HepG2 (cell line): ENCODE results near the gene MTHFD1L. TPM values are rescaled to one million over a fixed set of nuclear protein-coding genes. Genes with fewer than 3 reads are reported as not detected.

ENCODE experiments used
- CAMTA2 ChIP-seq: sonication (generic); formaldehyde crosslinking; IDR thresholded peaks from 2 replicates; pipeline ENCODE4 v1.4.0; 2020; ENCODE audit warnings: mild to moderate bottlenecking, missing genetic modification reagents, borderline replicate concordance
- CBFB ChIP-seq: sonication (generic); formaldehyde crosslinking; IDR thresholded peaks from 2 replicates; pipeline ENCODE4 v1.4.0; 2020; ENCODE audit warnings: missing genetic modification reagents
- CBX2 ChIP-seq, 2 experiments: fragments of 200-600 bp in 1 of 2; sonication (generic); formaldehyde crosslinking in 1 of 2; IDR thresholded peaks; 2 replicates each; pipeline versions ENCODE4 v1.7.0 to v1.8.1; 2018 to 2022; ENCODE audit warnings: low read depth in 2 of 2, low read length in 1 of 2, mild to moderate bottlenecking in 1 of 2, missing genetic modification reagents in 1 of 2
- CREBL2 ChIP-seq: sonication (generic); formaldehyde crosslinking; IDR thresholded peaks from 2 replicates; pipeline ENCODE4 v1.8.1; 2023; ENCODE audit warnings: missing genetic modification reagents, mild to moderate bottlenecking, borderline replicate concordance
- HMGXB4 ChIP-seq, 2 experiments: sonication (generic) in 1 of 2; formaldehyde crosslinking in 1 of 2; IDR thresholded peaks; 2 replicates each; pipeline versions ENCODE4 v1.4.0 to v1.6.1; 2018 to 2020; ENCODE audit warnings: missing genetic modification reagents in 2 of 2, borderline replicate concordance in 1 of 2, low read depth in 1 of 2, mild to moderate bottlenecking in 1 of 2, missing biosample characterization in 1 of 2
- MTERF4 ChIP-seq: sonication (generic); formaldehyde crosslinking; IDR thresholded peaks from 2 replicates; pipeline ENCODE4 v1.8.0; 2023; ENCODE audit warnings: mild to moderate bottlenecking, missing genetic modification reagents
- POLR2AphosphoS5 ChIP-seq: IDR thresholded peaks from 2 replicates; pipeline ENCODE4 v1.6.1; 2012; ENCODE audit warnings: low read depth, low read length
- ZNF18 ChIP-seq: sonication (generic); formaldehyde crosslinking; IDR thresholded peaks from 2 replicates; pipeline ENCODE4 v1.8.0; 2022; ENCODE audit warnings: mild to moderate bottlenecking, missing genetic modification reagents; ENCODE audit not compliant: insufficient replicate concordance
- ZNF20 ChIP-seq: sonication (generic); formaldehyde crosslinking; IDR thresholded peaks from 2 replicates; pipeline ENCODE4 v1.4.0; 2020; ENCODE audit warnings: mild to moderate bottlenecking, moderate library complexity, missing genetic modification reagents
- ZNF407 ChIP-seq: sonication (generic); formaldehyde crosslinking; IDR thresholded peaks from one replicate; pipeline ENCODE4 v1.5.1; 2020; ENCODE audit warnings: mild to moderate bottlenecking, missing genetic modification reagents; ENCODE audit errors: not compliant biosample characterization
- ZNF484 ChIP-seq: sonication (generic); formaldehyde crosslinking; IDR thresholded peaks from 2 replicates; pipeline ENCODE4 v1.5.1; 2020; ENCODE audit warnings: mild to moderate bottlenecking, low read depth, missing genetic modification reagents, borderline replicate concordance
- ZNF724P ChIP-seq: sonication (generic); formaldehyde crosslinking; IDR thresholded peaks from 2 replicates; pipeline ENCODE4 v1.8.0; 2022; ENCODE audit warnings: missing genetic modification reagents, borderline replicate concordance
- polyA plus RNA-seq, 8 experiments: library from polyadenylated mRNA; depleted of rRNA in 3 of 8; stranded (reverse) in 7 of 8; unstranded in 1 of 8; fragments of >200 nt; fragmentation: Illumina TruSeq in 4 of 8; extraction: Trizol in 4 of 8; gene quantifications; 2 replicates each; pipeline versions ENCODE4 v1.2.1 to v1.2.3, GENCODE V29; 2011 to 2016; ENCODE audit warnings: low read depth in 4 of 8, missing spikeins in 1 of 8, mixed read lengths in 1 of 8; ENCODE audit not compliant: insufficient read depth in 1 of 8
- total RNA-seq, 5 experiments: library from RNA; depleted of rRNA; stranded (reverse); fragments of >200 nt; fragmentation: Illumina TruSeq; extraction: Trizol; gene quantifications; 2 replicates each; pipeline ENCODE4 v1.2.3, GENCODE V29; 2016; ENCODE audit warnings: low read depth in 1 of 5

MTHFD1L gene
- total and polyA plus RNA-seq, 2 of the 13 experiments (the other 11 are each of a cell fraction or from before 2014, with no cell fraction given) = 24.0 to 39.6 TPM

GRCh38 chr6:150866147-150866990 is 867 bp downstream of the MTHFD1L start (continued):
- TF ChIP-seq ZNF484 = no peak; the same call in 1 of the 2 replicates
- peak; percentile 75 to 93; a peak in 3 of 4 replicates for TF ChIP-seq HMGXB4 (CRISPR knock-in tag; IDR thresholded peaks at IDR 0.05; ENCODE audit: borderline replicate concordance in 1 of 2, low read depth in 1 of 2)
- peak; percentile 5; the same call in 1 of the 2 replicates for TF ChIP-seq ZNF20 (CRISPR knock-in tag)
- peak; percentile 50 for TF ChIP-seq POLR2AphosphoS5
- TF ChIP-seq CREBL2 (CRISPR knock-in tag) = no peak
- TF ChIP-seq CBX2 (IDR thresholded peaks at IDR 0.05; ENCODE audit: low read depth, low read length) = no peak
- TF ChIP-seq CBX2 (CRISPR knock-in tag; IDR thresholded peaks at IDR 0.05; ENCODE audit: low read depth) = peak; percentile 97
- peak; percentile 98 for TF ChIP-seq ZNF724P (CRISPR knock-in tag)
- peak; percentile 91 for TF ChIP-seq CBFB (CRISPR knock-in tag)
- TF ChIP-seq MTERF4 (CRISPR knock-in tag) = no peak; the same call in 1 of the 2 replicates
- TF ChIP-seq ZNF407 = peak; percentile 90
- peak; percentile 68 for TF ChIP-seq ZNF18
- TF ChIP-seq CAMTA2 (CRISPR knock-in tag) = 0 out of 2 replicates have a peak, but pooled peaks have one; percentile 8
